WTC11 (cell line): Measurements from ENCODE around the gene KLC1. TPM values are rescaled to one million over a fixed set of nuclear protein-coding genes. Genes with fewer than 3 reads are reported as not detected.

Experiments used
- ATAC-seq: fragments of 200-7000 bp; cut with Tn5 transposase; 2 replicates; pipeline ENCODE4 v1.10.0; 2021; ENCODE audit warnings: mild to moderate bottlenecking, moderate library complexity
- CTCF ChIA-PET: fragments of 300-600 bp; sonication (Branson Sonifier 250); formaldehyde crosslinking; loops from one replicate; lab custom pipeline; 2021; ENCODE audit warnings: antibody characterized with exemption; lab: Charles Lee
- POLR2A ChIA-PET: fragments of 350-600 bp; sonication (Branson Sonifier 250); formaldehyde crosslinking; loops from one replicate; lab custom pipeline; 2021; ENCODE audit warnings: antibody characterized with exemption; lab: Charles Lee
- DNase-seq: peaks from one replicate; pipeline ENCODE4 v3.0.0; 2021; ENCODE audit warnings: low spot score
- H3K27ac Mint-ChIP-seq: 2 replicates; pipeline ENCODE4 v1.8.0; 2021; ENCODE audit warnings: mixed read lengths
- H3K27me3 Mint-ChIP-seq: 2 replicates; pipeline ENCODE4 v1.8.0; 2021; ENCODE audit warnings: low read depth, mild to moderate bottlenecking, moderate library complexity, mixed read lengths
- H3K36me3 Mint-ChIP-seq: 2 replicates; pipeline ENCODE4 v1.8.0; 2021; ENCODE audit warnings: mixed read lengths
- H3K4me1 Mint-ChIP-seq: 2 replicates; pipeline ENCODE4 v1.8.0; 2022; ENCODE audit warnings: mixed read lengths
- H3K4me3 Mint-ChIP-seq: 2 replicates; pipeline ENCODE4 v1.8.0; 2021; ENCODE audit warnings: mild to moderate bottlenecking, moderate library complexity, mixed read lengths
- H3K9me3 Mint-ChIP-seq: 2 replicates; pipeline ENCODE4 v1.8.0; 2021; ENCODE audit warnings: mixed read lengths
- ATF1 ChIP-seq: sonication (generic); formaldehyde crosslinking; IDR thresholded peaks from 2 replicates; pipeline ENCODE4 v1.8.1; 2023; ENCODE audit warnings: mild to moderate bottlenecking, moderate library complexity, missing genetic modification reagents
- CREB1 ChIP-seq: sonication (generic); formaldehyde crosslinking; IDR thresholded peaks from 2 replicates; pipeline ENCODE4 v1.8.0; 2023; ENCODE audit warnings: mild to moderate bottlenecking, missing genetic modification reagents
- FOXK1 ChIP-seq: sonication (generic); formaldehyde crosslinking; IDR thresholded peaks from 2 replicates; pipeline ENCODE4 v1.8.0; 2022; ENCODE audit warnings: mild to moderate bottlenecking, moderate library complexity, missing genetic modification reagents
- HMGA2 ChIP-seq: fragments of 250-450 bp; sonication (Bioruptor Pico); IDR thresholded peaks from 2 replicates; pipeline ENCODE4 v1.4.0; 2021; ENCODE audit warnings: mild to moderate bottlenecking, moderate library complexity
- NR2C2 ChIP-seq: sonication (generic); formaldehyde crosslinking; IDR thresholded peaks from 2 replicates; pipeline ENCODE4 v1.8.0; 2022; ENCODE audit warnings: mild to moderate bottlenecking, missing genetic modification reagents
- PRRX2 ChIP-seq: fragments of 250-450 bp; sonication (Bioruptor Pico); IDR thresholded peaks from 2 replicates; pipeline ENCODE4 v1.8.0; 2021; ENCODE audit warnings: mild to moderate bottlenecking
- RELA ChIP-seq: sonication (generic); formaldehyde crosslinking; IDR thresholded peaks from 2 replicates; pipeline ENCODE4 v1.8.1; 2022; ENCODE audit warnings: missing genetic modification reagents, mild to moderate bottlenecking, borderline replicate concordance
- ZNF396 ChIP-seq: fragments of 250-450 bp; sonication (Bioruptor Pico); IDR thresholded peaks from 2 replicates; pipeline ENCODE4 v1.8.0; 2021; ENCODE audit warnings: mild to moderate bottlenecking, moderate library complexity, borderline replicate concordance
- total RNA-seq: library from RNA; stranded (reverse); gene quantifications from 3 replicates; pipeline ENCODE4 v1.2.3, GENCODE V29; 2021
- TF ChIP-seq, protein P1 (sequence below): sonication (generic); formaldehyde crosslinking; IDR thresholded peaks from 2 replicates; pipeline ENCODE4 v1.8.0; 2023; ENCODE audit warnings: missing genetic modification reagents, mild to moderate bottlenecking, borderline replicate concordance
- TF ChIP-seq, protein P2 (sequence below): sonication (generic); formaldehyde crosslinking; IDR thresholded peaks from 2 replicates; pipeline ENCODE4 v1.8.1; 2022; ENCODE audit warnings: mild to moderate bottlenecking, missing genetic modification reagents, moderate library complexity, borderline replicate concordance
- TF ChIP-seq, protein P3 (sequence below): fragments of 200-600 bp; IDR thresholded peaks from 2 replicates; pipeline ENCODE4 v1.8.0; 2022; ENCODE audit warnings: antibody characterized with exemption
- TF ChIP-seq, protein P4 (sequence below): fragments of 250-450 bp; sonication (Bioruptor Pico); IDR thresholded peaks from 2 replicates; pipeline ENCODE4 v1.9.0; 2021; ENCODE audit warnings: mild to moderate bottlenecking
- TF ChIP-seq, protein P5 (sequence below): sonication (generic); formaldehyde crosslinking; conservative IDR thresholded peaks from 2 replicates; pipeline ENCODE4 v1.8.1; 2023; ENCODE audit warnings: mild to moderate bottlenecking, low read depth, missing genetic modification reagents, moderate library complexity
- TF ChIP-seq, protein P6 (sequence below): sonication (generic); formaldehyde crosslinking; IDR thresholded peaks from 2 replicates; pipeline ENCODE4 v1.8.1; 2023; ENCODE audit warnings: mild to moderate bottlenecking, missing genetic modification reagents, moderate library complexity

The KLC1 gene
- total RNA-seq, 1 experiment from 2014 or later, result 171 TPM

DNA sequence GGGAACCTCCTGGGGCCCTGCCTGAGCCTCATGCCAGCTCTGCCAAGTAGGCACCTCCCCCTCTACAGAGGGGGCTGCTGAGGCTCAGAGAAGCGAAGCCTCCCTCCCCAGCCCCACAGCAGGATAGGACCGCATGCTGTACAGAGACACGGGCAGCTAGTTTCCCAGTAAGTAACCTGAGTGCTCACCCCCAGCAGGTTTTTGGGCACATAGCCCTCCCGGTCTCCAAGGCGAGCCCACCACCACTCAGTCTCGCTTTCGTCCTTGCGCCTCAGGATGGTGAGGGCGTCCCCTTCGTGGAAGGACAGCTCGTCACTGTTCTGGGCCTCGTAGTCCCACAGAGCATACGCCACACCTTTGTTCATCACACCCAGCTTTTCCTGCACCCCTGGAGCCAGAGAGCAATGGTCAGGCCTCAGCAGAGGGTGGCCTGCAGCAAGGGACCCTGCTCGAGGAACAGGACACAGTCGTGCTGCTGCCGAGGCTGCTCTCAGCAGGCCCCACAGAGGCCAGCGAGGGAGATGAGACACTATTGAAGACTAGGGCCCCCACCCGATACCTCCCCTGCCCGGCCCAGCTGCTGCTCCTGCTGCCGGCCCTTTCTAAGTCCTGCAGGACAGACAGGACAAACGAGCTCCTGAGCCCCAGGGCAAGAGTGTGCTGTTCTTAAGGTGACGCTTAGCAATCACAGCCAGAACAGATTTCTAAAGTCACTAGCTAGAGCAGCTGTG is 107.0 kb downstream of the KLC1 start:
- H3K36me3 Mint-ChIP-seq, result peaks cover 17% of the 10 kb centered on the region
- ATAC-seq (no peak), DNase-seq (no peak)
- ChIA-PET CTCF (interaction anchor here (0.7 to 1.9 kb wide), 8 partner anchors 20 to 165 kb away, joined by 3 to 6 read pairs (median 3); partner anchors contain the start of genes XRCC3 and ZFYVE21), POLR2A (no interaction called here)
- no peaks in the 10 kb centered on the region for H3K27me3 Mint-ChIP-seq
- H3K4me3 Mint-ChIP-seq, result no peak overlapping the region
- peaks cover 4% of the 10 kb centered on the region for H3K4me1 Mint-ChIP-seq
- H3K9me3 Mint-ChIP-seq, result no peaks in the 10 kb centered on the region
- H3K27ac Mint-ChIP-seq, result peak overlapping the region; percentile 60
- TF ChIP-seq, protein P1, sequence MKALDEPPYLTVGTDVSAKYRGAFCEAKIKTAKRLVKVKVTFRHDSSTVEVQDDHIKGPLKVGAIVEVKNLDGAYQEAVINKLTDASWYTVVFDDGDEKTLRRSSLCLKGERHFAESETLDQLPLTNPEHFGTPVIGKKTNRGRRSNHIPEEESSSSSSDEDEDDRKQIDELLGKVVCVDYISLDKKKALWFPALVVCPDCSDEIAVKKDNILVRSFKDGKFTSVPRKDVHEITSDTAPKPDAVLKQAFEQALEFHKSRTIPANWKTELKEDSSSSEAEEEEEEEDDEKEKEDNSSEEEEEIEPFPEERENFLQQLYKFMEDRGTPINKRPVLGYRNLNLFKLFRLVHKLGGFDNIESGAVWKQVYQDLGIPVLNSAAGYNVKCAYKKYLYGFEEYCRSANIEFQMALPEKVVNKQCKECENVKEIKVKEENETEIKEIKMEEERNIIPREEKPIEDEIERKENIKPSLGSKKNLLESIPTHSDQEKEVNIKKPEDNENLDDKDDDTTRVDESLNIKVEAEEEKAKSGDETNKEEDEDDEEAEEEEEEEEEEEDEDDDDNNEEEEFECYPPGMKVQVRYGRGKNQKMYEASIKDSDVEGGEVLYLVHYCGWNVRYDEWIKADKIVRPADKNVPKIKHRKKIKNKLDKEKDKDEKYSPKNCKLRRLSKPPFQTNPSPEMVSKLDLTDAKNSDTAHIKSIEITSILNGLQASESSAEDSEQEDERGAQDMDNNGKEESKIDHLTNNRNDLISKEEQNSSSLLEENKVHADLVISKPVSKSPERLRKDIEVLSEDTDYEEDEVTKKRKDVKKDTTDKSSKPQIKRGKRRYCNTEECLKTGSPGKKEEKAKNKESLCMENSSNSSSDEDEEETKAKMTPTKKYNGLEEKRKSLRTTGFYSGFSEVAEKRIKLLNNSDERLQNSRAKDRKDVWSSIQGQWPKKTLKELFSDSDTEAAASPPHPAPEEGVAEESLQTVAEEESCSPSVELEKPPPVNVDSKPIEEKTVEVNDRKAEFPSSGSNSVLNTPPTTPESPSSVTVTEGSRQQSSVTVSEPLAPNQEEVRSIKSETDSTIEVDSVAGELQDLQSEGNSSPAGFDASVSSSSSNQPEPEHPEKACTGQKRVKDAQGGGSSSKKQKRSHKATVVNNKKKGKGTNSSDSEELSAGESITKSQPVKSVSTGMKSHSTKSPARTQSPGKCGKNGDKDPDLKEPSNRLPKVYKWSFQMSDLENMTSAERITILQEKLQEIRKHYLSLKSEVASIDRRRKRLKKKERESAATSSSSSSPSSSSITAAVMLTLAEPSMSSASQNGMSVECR, result no peak
- TF ChIP-seq CREB1 (CRISPR knock-in tag) (no peak), NR2C2 (CRISPR knock-in tag) (no peak), FOXK1 (CRISPR knock-in tag) (no peak)

DNA sequence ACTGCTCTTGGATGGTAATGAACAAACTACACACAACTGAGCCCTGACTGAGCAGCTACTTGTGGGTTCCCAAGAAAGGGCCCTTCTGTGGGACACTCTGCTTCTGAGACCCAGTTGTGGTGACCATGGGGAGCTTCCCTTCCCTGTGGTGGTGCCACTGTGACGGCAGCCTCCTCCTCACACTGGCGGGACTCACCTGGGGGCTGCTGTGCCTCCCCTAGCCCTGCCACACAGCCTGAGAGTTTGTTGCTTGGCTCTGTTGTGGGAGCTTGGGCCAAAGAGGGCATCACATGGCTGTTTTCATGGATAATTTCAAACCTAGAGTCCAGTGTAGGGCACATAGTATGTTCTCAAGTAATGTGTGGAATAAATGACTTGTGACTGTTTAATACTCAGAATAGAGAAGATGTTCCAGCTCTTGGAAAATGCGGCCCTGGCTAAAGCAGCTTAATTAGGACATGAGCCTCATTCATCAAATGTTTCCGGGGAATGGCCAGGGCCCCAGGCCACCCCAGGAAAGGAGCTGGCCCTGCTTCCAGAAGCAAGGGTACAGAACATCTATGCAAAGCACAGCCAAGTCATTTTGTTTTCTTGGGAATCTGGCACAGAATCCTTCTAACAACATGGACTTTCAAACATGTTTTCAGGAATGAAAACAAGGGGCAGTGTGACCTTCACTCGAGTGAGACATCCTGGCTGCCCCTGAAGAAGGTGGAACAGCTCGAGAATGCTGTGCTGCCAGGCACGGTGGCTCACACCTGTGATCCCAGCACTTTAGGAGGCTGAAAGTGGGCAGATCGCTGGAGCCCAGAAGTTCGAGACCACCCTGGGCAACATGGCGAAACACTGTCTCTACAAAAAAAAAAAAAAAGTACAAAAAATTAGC is 107.8 kb downstream of the KLC1 start:
- H3K36me3 Mint-ChIP-seq, result peaks cover 17% of the 10 kb centered on the region
- H3K27ac Mint-ChIP-seq, result no peak overlapping the region; the same call in 1 of the 2 replicates
- no peaks in the 10 kb centered on the region for H3K9me3 Mint-ChIP-seq
- H3K27me3 Mint-ChIP-seq, result no peaks in the 10 kb centered on the region
- CTCF ChIA-PET, result interaction anchor here (0.7 to 1.9 kb wide), 4 partner anchors 8 to 164 kb away, joined by 3 to 6 read pairs (median 4); no protein-coding TSS in a partner anchor
- H3K4me1 Mint-ChIP-seq, result peaks cover 4% of the 10 kb centered on the region
- no peak for DNase-seq
- no peak for ATAC-seq
- no peak overlapping the region for H3K4me3 Mint-ChIP-seq
- POLR2A ChIA-PET, result no interaction called here
- TF ChIP-seq, protein P2, sequence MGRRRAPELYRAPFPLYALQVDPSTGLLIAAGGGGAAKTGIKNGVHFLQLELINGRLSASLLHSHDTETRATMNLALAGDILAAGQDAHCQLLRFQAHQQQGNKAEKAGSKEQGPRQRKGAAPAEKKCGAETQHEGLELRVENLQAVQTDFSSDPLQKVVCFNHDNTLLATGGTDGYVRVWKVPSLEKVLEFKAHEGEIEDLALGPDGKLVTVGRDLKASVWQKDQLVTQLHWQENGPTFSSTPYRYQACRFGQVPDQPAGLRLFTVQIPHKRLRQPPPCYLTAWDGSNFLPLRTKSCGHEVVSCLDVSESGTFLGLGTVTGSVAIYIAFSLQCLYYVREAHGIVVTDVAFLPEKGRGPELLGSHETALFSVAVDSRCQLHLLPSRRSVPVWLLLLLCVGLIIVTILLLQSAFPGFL (CRISPR knock-in tag), result no peak
- TF ChIP-seq, protein P3, sequence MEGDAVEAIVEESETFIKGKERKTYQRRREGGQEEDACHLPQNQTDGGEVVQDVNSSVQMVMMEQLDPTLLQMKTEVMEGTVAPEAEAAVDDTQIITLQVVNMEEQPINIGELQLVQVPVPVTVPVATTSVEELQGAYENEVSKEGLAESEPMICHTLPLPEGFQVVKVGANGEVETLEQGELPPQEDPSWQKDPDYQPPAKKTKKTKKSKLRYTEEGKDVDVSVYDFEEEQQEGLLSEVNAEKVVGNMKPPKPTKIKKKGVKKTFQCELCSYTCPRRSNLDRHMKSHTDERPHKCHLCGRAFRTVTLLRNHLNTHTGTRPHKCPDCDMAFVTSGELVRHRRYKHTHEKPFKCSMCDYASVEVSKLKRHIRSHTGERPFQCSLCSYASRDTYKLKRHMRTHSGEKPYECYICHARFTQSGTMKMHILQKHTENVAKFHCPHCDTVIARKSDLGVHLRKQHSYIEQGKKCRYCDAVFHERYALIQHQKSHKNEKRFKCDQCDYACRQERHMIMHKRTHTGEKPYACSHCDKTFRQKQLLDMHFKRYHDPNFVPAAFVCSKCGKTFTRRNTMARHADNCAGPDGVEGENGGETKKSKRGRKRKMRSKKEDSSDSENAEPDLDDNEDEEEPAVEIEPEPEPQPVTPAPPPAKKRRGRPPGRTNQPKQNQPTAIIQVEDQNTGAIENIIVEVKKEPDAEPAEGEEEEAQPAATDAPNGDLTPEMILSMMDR, result no peak
- TF ChIP-seq HMGA2 (CRISPR knock-in tag), result no peak
- TF ChIP-seq, protein P4, sequence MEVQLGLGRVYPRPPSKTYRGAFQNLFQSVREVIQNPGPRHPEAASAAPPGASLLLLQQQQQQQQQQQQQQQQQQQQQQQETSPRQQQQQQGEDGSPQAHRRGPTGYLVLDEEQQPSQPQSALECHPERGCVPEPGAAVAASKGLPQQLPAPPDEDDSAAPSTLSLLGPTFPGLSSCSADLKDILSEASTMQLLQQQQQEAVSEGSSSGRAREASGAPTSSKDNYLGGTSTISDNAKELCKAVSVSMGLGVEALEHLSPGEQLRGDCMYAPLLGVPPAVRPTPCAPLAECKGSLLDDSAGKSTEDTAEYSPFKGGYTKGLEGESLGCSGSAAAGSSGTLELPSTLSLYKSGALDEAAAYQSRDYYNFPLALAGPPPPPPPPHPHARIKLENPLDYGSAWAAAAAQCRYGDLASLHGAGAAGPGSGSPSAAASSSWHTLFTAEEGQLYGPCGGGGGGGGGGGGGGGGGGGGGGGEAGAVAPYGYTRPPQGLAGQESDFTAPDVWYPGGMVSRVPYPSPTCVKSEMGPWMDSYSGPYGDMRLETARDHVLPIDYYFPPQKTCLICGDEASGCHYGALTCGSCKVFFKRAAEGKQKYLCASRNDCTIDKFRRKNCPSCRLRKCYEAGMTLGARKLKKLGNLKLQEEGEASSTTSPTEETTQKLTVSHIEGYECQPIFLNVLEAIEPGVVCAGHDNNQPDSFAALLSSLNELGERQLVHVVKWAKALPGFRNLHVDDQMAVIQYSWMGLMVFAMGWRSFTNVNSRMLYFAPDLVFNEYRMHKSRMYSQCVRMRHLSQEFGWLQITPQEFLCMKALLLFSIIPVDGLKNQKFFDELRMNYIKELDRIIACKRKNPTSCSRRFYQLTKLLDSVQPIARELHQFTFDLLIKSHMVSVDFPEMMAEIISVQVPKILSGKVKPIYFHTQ (CRISPR knock-in tag), result no peak
- no peak for TF ChIP-seq PRRX2
- TF ChIP-seq RELA, result no peak
- TF ChIP-seq ATF1 (CRISPR knock-in tag), result no peak
- TF ChIP-seq, protein P5, sequence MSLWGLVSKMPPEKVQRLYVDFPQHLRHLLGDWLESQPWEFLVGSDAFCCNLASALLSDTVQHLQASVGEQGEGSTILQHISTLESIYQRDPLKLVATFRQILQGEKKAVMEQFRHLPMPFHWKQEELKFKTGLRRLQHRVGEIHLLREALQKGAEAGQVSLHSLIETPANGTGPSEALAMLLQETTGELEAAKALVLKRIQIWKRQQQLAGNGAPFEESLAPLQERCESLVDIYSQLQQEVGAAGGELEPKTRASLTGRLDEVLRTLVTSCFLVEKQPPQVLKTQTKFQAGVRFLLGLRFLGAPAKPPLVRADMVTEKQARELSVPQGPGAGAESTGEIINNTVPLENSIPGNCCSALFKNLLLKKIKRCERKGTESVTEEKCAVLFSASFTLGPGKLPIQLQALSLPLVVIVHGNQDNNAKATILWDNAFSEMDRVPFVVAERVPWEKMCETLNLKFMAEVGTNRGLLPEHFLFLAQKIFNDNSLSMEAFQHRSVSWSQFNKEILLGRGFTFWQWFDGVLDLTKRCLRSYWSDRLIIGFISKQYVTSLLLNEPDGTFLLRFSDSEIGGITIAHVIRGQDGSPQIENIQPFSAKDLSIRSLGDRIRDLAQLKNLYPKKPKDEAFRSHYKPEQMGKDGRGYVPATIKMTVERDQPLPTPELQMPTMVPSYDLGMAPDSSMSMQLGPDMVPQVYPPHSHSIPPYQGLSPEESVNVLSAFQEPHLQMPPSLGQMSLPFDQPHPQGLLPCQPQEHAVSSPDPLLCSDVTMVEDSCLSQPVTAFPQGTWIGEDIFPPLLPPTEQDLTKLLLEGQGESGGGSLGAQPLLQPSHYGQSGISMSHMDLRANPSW (CRISPR knock-in tag), result no peak
- TF ChIP-seq, protein P6, sequence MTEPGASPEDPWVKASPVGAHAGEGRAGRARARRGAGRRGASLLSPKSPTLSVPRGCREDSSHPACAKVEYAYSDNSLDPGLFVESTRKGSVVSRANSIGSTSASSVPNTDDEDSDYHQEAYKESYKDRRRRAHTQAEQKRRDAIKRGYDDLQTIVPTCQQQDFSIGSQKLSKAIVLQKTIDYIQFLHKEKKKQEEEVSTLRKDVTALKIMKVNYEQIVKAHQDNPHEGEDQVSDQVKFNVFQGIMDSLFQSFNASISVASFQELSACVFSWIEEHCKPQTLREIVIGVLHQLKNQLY, result no peak
- TF ChIP-seq ZNF396 (CRISPR knock-in tag), result no peak
- TF ChIP-seq CREB1 (CRISPR knock-in tag), result no peak
